H7 (cell line): ENCODE results near the gene ZFP36. TPM values are rescaled to one million over a fixed set of nuclear protein-coding genes. Genes with fewer than 3 reads are reported as not detected.
"Not testable (repeated sequence)": the region's sequence is repeated elsewhere in the genome, so short reads cannot be mapped to it uniquely, and the experiment has no call there.

Source experiments
- DNase-seq: peaks from one replicate; pipeline ENCODE4 v3.0.0; 2012
- H3K27me3 ChIP-seq: 2 replicates; pipeline ENCODE4 v1.6.0; 2011; ENCODE audit warnings: mild to moderate bottlenecking, low read length; ENCODE audit not compliant: control insufficient read depth, insufficient read depth
- H3K36me3 ChIP-seq: replicated peaks from 2 replicates; pipeline ENCODE4 v1.5.1; 2011; ENCODE audit warnings: low read length; ENCODE audit not compliant: control insufficient read depth, insufficient read depth
- H3K4me3 ChIP-seq: 2 replicates; pipeline ENCODE4 v1.5.1; 2011; ENCODE audit warnings: low read depth, mild to moderate bottlenecking, control low read depth, low read length, moderate library complexity; ENCODE audit not compliant: insufficient read depth
- total RNA-seq: library from RNA; depleted of rRNA; stranded (reverse); fragments of >200 nt; shearing (Covaris generic); gene quantifications from 2 replicates; pipeline ENCODE4 v1.2.3, GENCODE V29; 2014; rRNA removed

ZFP36 gene, protein sequence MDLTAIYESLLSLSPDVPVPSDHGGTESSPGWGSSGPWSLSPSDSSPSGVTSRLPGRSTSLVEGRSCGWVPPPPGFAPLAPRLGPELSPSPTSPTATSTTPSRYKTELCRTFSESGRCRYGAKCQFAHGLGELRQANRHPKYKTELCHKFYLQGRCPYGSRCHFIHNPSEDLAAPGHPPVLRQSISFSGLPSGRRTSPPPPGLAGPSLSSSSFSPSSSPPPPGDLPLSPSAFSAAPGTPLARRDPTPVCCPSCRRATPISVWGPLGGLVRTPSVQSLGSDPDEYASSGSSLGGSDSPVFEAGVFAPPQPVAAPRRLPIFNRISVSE
- total RNA-seq, result 2.2 and 6.4 TPM in 2 replicates

DNA sequence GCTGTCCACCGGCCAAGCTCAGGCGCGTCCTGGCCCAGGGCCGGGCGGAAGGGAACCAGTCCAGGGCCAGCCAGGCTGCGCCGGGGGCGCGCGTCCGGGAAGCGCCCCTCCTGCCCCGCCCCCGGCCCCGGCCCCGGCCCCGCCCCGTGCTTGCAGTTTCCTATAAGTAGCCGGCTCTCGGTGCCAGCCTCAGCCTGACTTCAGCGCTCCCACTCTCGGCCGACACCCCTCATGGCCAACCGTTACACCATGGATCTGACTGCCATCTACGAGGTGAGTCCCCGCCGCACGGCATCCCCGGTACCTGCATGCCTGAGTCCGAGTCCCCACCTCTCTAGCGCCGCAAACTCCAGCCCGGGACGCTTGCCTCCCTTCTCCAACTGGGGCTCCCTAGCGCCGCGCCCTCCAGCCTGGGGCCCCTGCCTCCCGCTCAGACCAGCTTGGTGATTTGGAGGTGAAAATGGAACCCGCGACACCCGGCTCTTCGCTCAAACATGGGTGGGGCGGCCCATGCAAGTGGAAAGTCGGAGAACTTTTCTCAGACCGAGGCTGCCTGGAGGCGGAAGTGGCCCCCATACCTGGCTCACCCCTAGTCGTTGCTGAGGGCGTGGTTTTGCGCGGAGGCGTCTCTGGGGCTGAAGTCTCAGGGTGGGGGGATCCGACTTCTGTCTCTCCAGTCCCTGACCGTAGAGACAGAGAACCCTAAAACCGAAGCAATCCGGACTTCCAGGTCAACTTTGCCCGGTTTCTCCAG is at the start of gene ZFP36:
TSS of gene ZFP36 (plus strand) at position 192 of the 754 bp plus-strand sequence. CDS start at position 250, 58 bp downstream.
- Histone ChIP-seq H3K27me3 (no peaks in the 10 kb centered on the region), H3K36me3 (peaks cover 3% of the 10 kb centered on the region; the same call in 1 of the 2 replicates), H3K4me3 (peak within 1 kb of the TSS; percentile 94)
- peak; percentile 96 for DNase-seq

- Histone ChIP-seq H3K4me3 (no peak overlapping the region), H3K27me3 (no peaks in the 10 kb centered on the region), H3K36me3 (peaks cover 38% of the 10 kb centered on the region)
- DNase-seq, result no peak
Measured at GRCh38 chr19:39359026-39359425, 47.6 kb upstream of the ZFP36 start.

- H3K4me3 ChIP-seq, result no peak overlapping the region
- DNase-seq, result no peak
- no peaks in the 10 kb centered on the region for H3K27me3 ChIP-seq
- peaks cover 35% of the 10 kb centered on the region for H3K36me3 ChIP-seq
Measured at GRCh38 chr19:39360599-39360998, 46.0 kb upstream of the ZFP36 start.

DNA sequence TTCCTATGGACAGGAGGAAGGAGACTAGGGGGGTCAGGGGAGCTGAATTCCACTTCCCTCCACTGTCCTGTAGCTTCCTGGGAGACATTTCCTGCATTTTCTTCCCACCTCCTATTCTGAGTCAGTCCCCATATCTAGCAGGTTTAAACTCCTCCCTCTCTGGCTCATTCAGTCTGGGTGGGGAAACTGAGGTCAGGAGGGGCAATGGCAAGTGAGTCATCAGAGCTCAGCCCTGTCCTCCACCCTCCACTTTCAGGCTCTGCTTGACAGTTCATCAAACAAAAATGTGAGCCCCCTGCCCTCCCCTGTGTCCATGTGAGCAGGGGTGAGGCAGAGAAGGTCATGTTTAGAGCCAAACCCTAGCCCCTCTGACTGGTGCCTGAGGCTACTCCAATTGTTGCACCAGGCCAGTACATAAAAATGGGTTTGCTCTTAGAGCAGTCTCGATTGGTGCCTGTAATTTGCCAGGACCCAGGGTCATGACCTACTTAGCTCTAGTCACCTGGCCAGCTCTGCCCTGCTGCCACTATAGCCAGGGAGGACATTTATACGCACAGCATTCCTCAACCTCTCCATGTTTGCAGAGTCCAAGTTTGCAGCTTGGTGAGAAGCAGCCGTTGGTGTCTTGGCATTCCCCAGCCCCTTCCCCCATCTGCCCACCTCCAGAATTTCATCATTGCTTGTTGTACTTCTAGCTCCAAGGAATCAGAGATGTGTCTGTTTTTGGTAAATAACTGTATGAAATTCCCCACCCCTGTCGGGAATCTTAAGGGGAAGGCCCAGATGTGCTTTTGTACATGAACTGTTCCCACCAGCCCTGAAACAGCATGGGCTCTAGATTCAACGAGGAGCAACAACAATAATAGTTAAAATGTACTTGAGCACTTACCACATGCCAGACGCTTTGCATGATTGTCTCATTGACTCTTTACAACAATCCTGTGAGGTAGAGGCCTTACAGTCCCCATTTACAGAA is 43.7 kb upstream of the ZFP36 start:
- no peak for DNase-seq
- no peaks in the 10 kb centered on the region for H3K27me3 ChIP-seq
- no peak overlapping the region for H3K4me3 ChIP-seq
- H3K36me3 ChIP-seq, result peaks cover 23% of the 10 kb centered on the region

GRCh38 chr19:39363901-39364457 is 42.7 kb upstream of the ZFP36 start:
- Histone ChIP-seq H3K27me3 (no peaks in the 10 kb centered on the region), H3K36me3 (peaks cover 25% of the 10 kb centered on the region), H3K4me3 (no peak overlapping the region)
- DNase-seq, result no peak

DNA sequence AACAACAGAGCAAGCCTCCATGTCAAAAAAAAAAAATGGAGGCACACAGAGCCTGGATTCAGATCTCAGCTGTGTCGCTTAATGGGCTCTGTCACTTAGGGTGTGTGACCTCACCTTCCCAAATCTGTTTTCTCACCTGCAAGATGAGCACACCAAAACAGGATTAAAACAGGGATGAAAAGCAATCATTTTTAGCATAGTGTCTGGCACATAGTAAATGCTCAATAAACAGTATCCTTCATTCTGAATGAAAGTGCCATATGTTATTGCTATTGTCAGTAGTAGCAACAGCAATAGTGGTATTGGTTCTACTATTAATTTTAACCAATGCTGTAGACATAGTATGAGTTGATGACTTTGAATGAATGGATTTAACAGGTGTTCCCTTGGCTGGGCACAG is 41.1 kb upstream of the ZFP36 start:
- Histone ChIP-seq H3K4me3 (no peak overlapping the region), H3K27me3 (no peaks in the 10 kb centered on the region), H3K36me3 (peaks cover 31% of the 10 kb centered on the region)
- no peak for DNase-seq

DNA sequence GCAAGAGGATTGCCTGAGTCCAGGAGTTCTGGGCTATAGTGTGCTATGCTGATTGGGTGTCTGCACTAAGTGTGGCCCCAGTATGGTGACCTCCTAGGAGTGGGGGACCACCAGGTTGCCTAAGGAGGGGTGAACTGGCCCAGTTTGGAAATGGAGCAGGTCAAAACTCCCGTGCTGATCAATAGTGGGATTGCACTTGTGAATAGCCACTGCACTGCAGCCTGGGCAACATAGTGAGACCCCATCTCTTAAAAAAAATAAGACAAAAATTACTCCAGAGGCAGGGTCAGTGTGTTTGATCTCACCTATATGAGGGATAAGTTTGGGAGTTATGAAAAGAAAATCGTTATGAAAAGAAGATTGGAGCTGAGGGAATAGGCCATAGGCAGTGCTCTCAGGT is 37.4 kb upstream of the ZFP36 start:
- Histone ChIP-seq H3K36me3 (peaks cover 32% of the 10 kb centered on the region), H3K27me3 (no peaks in the 10 kb centered on the region), H3K4me3 (no peak overlapping the region)
- DNase-seq, result no peak

DNA sequence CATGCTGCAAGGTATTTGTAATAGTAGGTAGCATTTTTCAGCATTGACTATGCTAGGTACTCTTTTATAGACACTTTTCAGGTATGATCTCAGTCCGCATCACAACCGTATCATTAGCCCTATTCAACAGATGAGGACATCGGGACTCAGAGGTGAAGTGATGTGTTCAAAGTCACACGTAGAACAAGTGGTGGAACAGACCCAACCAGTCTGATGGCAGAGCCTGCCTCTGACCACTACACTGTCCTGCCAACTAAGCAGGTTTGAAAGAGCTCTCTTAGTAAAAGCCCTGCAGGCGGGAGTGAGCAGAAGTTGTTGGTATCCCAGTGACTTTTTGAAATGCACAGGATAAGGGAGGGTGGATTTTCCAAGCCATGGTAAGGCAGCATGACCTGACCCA is 35.9 kb upstream of the ZFP36 start:
- H3K36me3 ChIP-seq, result peaks cover 35% of the 10 kb centered on the region
- H3K27me3 ChIP-seq, result no peaks in the 10 kb centered on the region
- H3K4me3 ChIP-seq, result no peak overlapping the region
- DNase-seq, result no peak

- H3K27me3 ChIP-seq, result no peaks in the 10 kb centered on the region
- peaks cover 46% of the 10 kb centered on the region for H3K36me3 ChIP-seq
- DNase-seq, result no peak
- H3K4me3 ChIP-seq, result no peak overlapping the region
Measured at GRCh38 chr19:39372047-39372802, 34.4 kb upstream of the ZFP36 start.

GRCh38 chr19:39372941-39373340 is 33.7 kb upstream of the ZFP36 start:
- Histone ChIP-seq H3K4me3 (no peak overlapping the region), H3K27me3 (no peaks in the 10 kb centered on the region), H3K36me3 (peaks cover 52% of the 10 kb centered on the region)
- no peak for DNase-seq

DNA sequence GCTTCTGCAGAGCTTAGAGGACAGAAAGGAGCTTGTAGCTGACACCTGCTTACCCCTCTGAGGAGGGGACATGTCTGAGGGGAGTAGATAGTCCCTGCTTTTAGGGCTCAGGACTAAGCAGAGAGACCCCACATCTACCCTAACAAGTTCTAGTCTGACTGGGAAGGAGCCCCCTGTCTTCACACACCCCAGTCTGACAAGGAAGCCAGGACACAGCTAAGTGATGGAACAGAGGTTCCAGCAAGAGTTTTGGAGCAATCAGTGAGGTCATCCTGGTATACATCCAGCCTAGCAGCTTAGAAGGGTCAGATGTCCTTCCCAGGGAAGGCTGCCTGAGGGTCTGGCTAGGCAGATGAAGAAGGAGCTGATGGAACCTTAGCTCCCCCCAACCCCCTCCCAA is 30.7 kb upstream of the ZFP36 start:
- no peak overlapping the region for H3K4me3 ChIP-seq
- DNase-seq, result peak; percentile 34
- peaks cover 58% of the 10 kb centered on the region for H3K36me3 ChIP-seq
- no peaks in the 10 kb centered on the region for H3K27me3 ChIP-seq

GRCh38 chr19:39377373-39378362 is 29.0 kb upstream of the ZFP36 start:
- DNase-seq, result peak; percentile 29
- H3K27me3 ChIP-seq, result no peaks in the 10 kb centered on the region

DNA sequence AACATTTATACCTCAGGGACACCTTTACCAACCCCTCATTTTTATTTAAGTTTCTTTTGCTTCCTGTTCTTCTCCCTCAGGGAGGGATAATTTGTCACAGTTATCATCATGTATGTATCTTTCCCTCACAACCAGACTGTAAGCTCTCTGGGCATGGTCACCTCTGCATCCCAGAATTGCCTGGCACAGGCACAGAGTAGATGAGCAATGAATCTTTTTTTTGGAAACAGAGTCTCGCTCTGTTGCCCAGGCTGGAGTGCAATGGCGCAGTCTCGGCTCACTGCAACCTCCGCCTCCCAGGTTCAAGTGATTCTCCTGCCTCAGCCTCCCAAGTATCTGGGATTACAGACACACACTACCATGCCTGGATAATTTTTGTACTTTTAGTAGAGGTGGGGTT is 27.3 kb upstream of the ZFP36 start:
- H3K27me3 ChIP-seq, H3K4me3 ChIP-seq, DNase-seq: not testable (repeated sequence)
- peaks cover 68% of the 10 kb centered on the region for H3K36me3 ChIP-seq

More at GRCh38 chr19:39377373-39378362, 29.0 kb upstream of the ZFP36 start:
- H3K4me3 ChIP-seq, result no peak overlapping the region
- peaks cover 64% of the 10 kb centered on the region for H3K36me3 ChIP-seq
